Cardiac septum (tissue), 1 donor: ENCODE data around the gene TWNK. TPM values are rescaled to one million over a fixed set of nuclear protein-coding genes. Genes with fewer than 3 reads are reported as not detected.

Experiments used
- DNase-seq: peaks from one replicate; pipeline ENCODE4 v3.0.0-alpha.2; 2020; ENCODE audit warnings: low spot score
- intact Hi-C: fragments of 100-400 bp; cut with DNase I; formaldehyde crosslinking; loops from one replicate; pipeline ENCODE4 v1.14.0; 2022
- total RNA-seq: library from RNA; stranded (reverse); fragmentation: NEBNext Ultra II Directional; extraction: Animal tissue kit (Norgen Biotek cat#: 25700); gene quantifications from one replicate; pipeline ENCODE4 v1.2.1, GENCODE V29; 2021
- donor health status: DM: no; HTN: no; CAD: no.

Gene TWNK
- total RNA-seq, 1 donor from 2014 or later: 5.2 TPM

GRCh38 chr10:100989088-100989487 is 1.7 kb downstream of the TWNK start:
- no peak for DNase-seq
- intact Hi-C loops: loop anchor here (5.0 kb wide), 1 partner anchor 77 kb away; the partner anchor contains the start of gene SLF2

- DNase-seq: no peak
- intact Hi-C loops: no loop called here
These were observed 6.8 kb downstream of the TWNK start for GRCh38 chr10:100993986-100994708.

- intact Hi-C loops: loop anchor here (1.0 to 5.0 kb wide), 2 partner anchors 19 to 67 kb away; partner anchors contain the start of gene KAZALD1
- no peak for DNase-seq
These were observed 7.8 kb downstream of the TWNK start for GRCh38 chr10:100995181-100995580.

GRCh38 chr10:100996678-100997359 is 9.5 kb downstream of the TWNK start:
- DNase-seq: no peak
- intact Hi-C loops: loop anchor here (5.0 kb wide), 1 partner anchor 65 kb away; the partner anchor contains the start of gene KAZALD1

GRCh38 chr10:100997360-100998182 is 10.2 kb downstream of the TWNK start:
- peak; percentile 92 for DNase-seq
- intact Hi-C loops: loop anchor here (2.0 to 5.0 kb wide), 2 partner anchors 33 to 65 kb away; partner anchors contain the start of genes KAZALD1, PDZD7 and SFXN3

GRCh38 chr10:100998183-100998990 is 11.0 kb downstream of the TWNK start:
- peak; percentile 91 for DNase-seq
- intact Hi-C loops: loop anchor here (2.0 to 5.0 kb wide), 2 partner anchors 32 to 64 kb away; partner anchors contain the start of genes KAZALD1, PDZD7 and SFXN3

- intact Hi-C loops: loop anchor here (2.0 to 5.0 kb wide), 2 partner anchors 32 to 63 kb away; partner anchors contain the start of genes KAZALD1, PDZD7 and SFXN3
- DNase-seq: peak; percentile 94
These were observed 11.8 kb downstream of the TWNK start for GRCh38 chr10:100998991-100999741.

GRCh38 chr10:100999742-101000126 is 12.4 kb downstream of the TWNK start, which contains the start of gene LZTS2:
Gene LZTS2 (plus strand): TSS chr10:100999808. CDS start chr10:101002539, 2,731 bp downstream.
- intact Hi-C loops: loop anchor here (2.0 to 5.0 kb wide), 2 partner anchors 31 to 63 kb away; partner anchors contain the start of genes KAZALD1, PDZD7 and SFXN3

GRCh38 chr10:101000127-101000914 is 13.0 kb downstream of the TWNK start:
- no peak for DNase-seq
- intact Hi-C loops: no loop called here

More at GRCh38 chr10:100999742-101000126, 12.4 kb downstream of the TWNK start, which contains the start of gene LZTS2:
- no peak for DNase-seq

- peak; percentile 93 for DNase-seq
- intact Hi-C loops: no loop called here
These were observed 13.7 kb downstream of the TWNK start for GRCh38 chr10:101000915-101001658.

GRCh38 chr10:101001659-101002035 is 14.3 kb downstream of the TWNK start:
- intact Hi-C loops: no loop called here
- DNase-seq: no peak

GRCh38 chr10:101002456-101002855 is 15.1 kb downstream of the TWNK start:
- intact Hi-C loops: no loop called here

GRCh38 chr10:101003639-101004206 is 16.4 kb downstream of the TWNK start:
- intact Hi-C loops: no loop called here
- no peak for DNase-seq

More at GRCh38 chr10:101002456-101002855, 15.1 kb downstream of the TWNK start:
- DNase-seq: no peak

- intact Hi-C loops: no loop called here
- no peak for DNase-seq
These were observed 18.0 kb downstream of the TWNK start for GRCh38 chr10:101005361-101005760.

- no peak for DNase-seq
- intact Hi-C loops: no loop called here
These were observed 18.7 kb downstream of the TWNK start for GRCh38 chr10:101005869-101006567.
